ENCODE results near the gene CEP152. TPM values are rescaled to one million over a fixed set of nuclear protein-coding genes. Genes with fewer than 3 reads are reported as not detected.

CEP152 gene
- total and polyA plus RNA-seq, 2 donors (not counting 1 experiment from before 2014, with no cell fraction given): 1.5 to 18.0 TPM

GRCh38 chr15:48842501-48842900 is 31.6 kb upstream of the CEP152 start:
- whole genome bisulfite sequencing (ENCODE audit: insufficient coverage): 99% methylated on average over 5 of the region's 6 CpGs
- H3K4me1 Mint-ChIP-seq: no peaks in the 10 kb centered on the region
- Histone ChIP-seq H3K36me3 (replicated peaks in 1 of 2; ENCODE audit: control extremely low read depth in 1 of 2, control insufficient read depth in 1 of 2, extremely low read depth in 1 of 2, insufficient read depth in 2 of 2, low read length in 1 of 2) (no peaks in the 10 kb centered on the region), H3K4me1 (ENCODE audit: control insufficient read depth in 2 of 2, insufficient read depth in 2 of 2, low read length in 2 of 2) (no peaks in the 10 kb centered on the region), H3K27me3 (replicated peaks in 1 of 4; ENCODE audit: control extremely low read depth in 1 of 4, control insufficient read depth in 3 of 4, insufficient read depth in 4 of 4, low read length in 3 of 4) (no peaks in the 10 kb centered on the region), H4K20me1 (ENCODE audit: control insufficient read depth, insufficient read depth, low read length, poor library complexity, severe bottlenecking) (no peaks in the 10 kb centered on the region), H2AFZ (ENCODE audit: insufficient read depth, low read depth, low read length, poor library complexity, severe bottlenecking) (no peak overlapping the region), H3K9ac (ENCODE audit: low read length) (no peak overlapping the region), H3K79me2 (ENCODE audit: control insufficient read depth, insufficient read depth, low read length) (no peaks in the 10 kb centered on the region), H3K9me3 (ENCODE audit: control extremely low read depth in 1 of 3, control insufficient read depth in 2 of 3, insufficient read depth in 1 of 3, low read length in 2 of 3) (no peaks in the 10 kb centered on the region), H3K27ac (ENCODE audit: low read length in 2 of 2) (no peak overlapping the region), H3K4me2 (replicated peaks; ENCODE audit: low read depth, low read length, poor library complexity, severe bottlenecking) (no peak overlapping the region), H3K4me3 (ENCODE audit: control extremely low read depth in 1 of 5, extremely low read depth in 1 of 5, insufficient read depth in 1 of 5, low read depth in 2 of 5, low read length in 4 of 5) (no peak overlapping the region)
- ChIA-PET CTCF (no interaction called here), POLR2A (no interaction called here)
- intact Hi-C loops (cut with micrococcal nuclease): no loop called here
- peaks cover 12% of the 10 kb centered on the region for H3K27me3 Mint-ChIP-seq
- ATAC-seq (ENCODE audit: low read depth) (no peak), DNase-seq (no peak)
- TF ChIP-seq CTCF (IDR thresholded peaks at IDR 0.05) (no peak), EZH2 (IDR thresholded peaks at IDR 0.05; ENCODE audit: borderline replicate concordance, insufficient read depth, low read depth, low read length, poor library complexity, severe bottlenecking) (no peak)
- no peak overlapping the region for H3K27ac Mint-ChIP-seq
- no peak overlapping the region for H3K4me3 Mint-ChIP-seq
- no peaks in the 10 kb centered on the region for H3K9me3 Mint-ChIP-seq (ENCODE audit: insufficient read depth)

GRCh38 chr15:48834756-48835155 is 23.9 kb upstream of the CEP152 start:
- no peak for TF ChIP-seq CTCF (IDR thresholded peaks at IDR 0.05)
- no peak for TF ChIP-seq EZH2 (IDR thresholded peaks at IDR 0.05; ENCODE audit: borderline replicate concordance, insufficient read depth, low read depth, low read length, poor library complexity, severe bottlenecking)
- CTCF ChIA-PET: interaction anchor here (0.6 kb wide), 1 partner anchor 1279 kb away, joined by 4 read pairs; no protein-coding TSS in a partner anchor
- Histone ChIP-seq H3K9ac (ENCODE audit: low read length) (no peak overlapping the region), H3K27ac (ENCODE audit: low read length in 2 of 2) (no peak overlapping the region), H4K20me1 (ENCODE audit: control insufficient read depth, insufficient read depth, low read length, poor library complexity, severe bottlenecking) (no peaks in the 10 kb centered on the region), H3K27me3 (replicated peaks in 1 of 4; ENCODE audit: control extremely low read depth in 1 of 4, control insufficient read depth in 3 of 4, insufficient read depth in 4 of 4, low read length in 3 of 4) (no peaks in the 10 kb centered on the region), H3K9me3 (ENCODE audit: control extremely low read depth in 1 of 3, control insufficient read depth in 2 of 3, insufficient read depth in 1 of 3, low read length in 2 of 3) (peaks cover 0 to 13% (median 9%) of the 10 kb centered on the region in 3 donors), H3K36me3 (replicated peaks in 1 of 2; ENCODE audit: control extremely low read depth in 1 of 2, control insufficient read depth in 1 of 2, extremely low read depth in 1 of 2, insufficient read depth in 2 of 2, low read length in 1 of 2) (no peaks in the 10 kb centered on the region), H3K4me1 (ENCODE audit: control insufficient read depth in 2 of 2, insufficient read depth in 2 of 2, low read length in 2 of 2) (no peaks in the 10 kb centered on the region), H3K79me2 (ENCODE audit: control insufficient read depth, insufficient read depth, low read length) (no peaks in the 10 kb centered on the region), H3K4me2 (replicated peaks; ENCODE audit: low read depth, low read length, poor library complexity, severe bottlenecking) (no peak overlapping the region), H2AFZ (ENCODE audit: insufficient read depth, low read depth, low read length, poor library complexity, severe bottlenecking) (no peak overlapping the region), H3K4me3 (ENCODE audit: control extremely low read depth in 1 of 5, extremely low read depth in 1 of 5, insufficient read depth in 1 of 5, low read depth in 2 of 5, low read length in 4 of 5) (no peak overlapping the region)
- ATAC-seq (ENCODE audit: low read depth): no peak
- Mint-ChIP-seq H3K4me3 (no peak overlapping the region), H3K27ac (no peak overlapping the region), H3K27me3 (peaks cover 33% of the 10 kb centered on the region), H3K9me3 (ENCODE audit: insufficient read depth) (peaks cover 8% of the 10 kb centered on the region), H3K4me1 (no peaks in the 10 kb centered on the region)
- intact Hi-C loops (cut with micrococcal nuclease): no loop called here
- no peak for DNase-seq
- WGBS (ENCODE audit: insufficient coverage): 88% methylated on average over 3 of the region's 5 CpGs
- POLR2A ChIA-PET: no interaction called here

Data from B cell (primary cell).